Measurements from ENCODE around the gene CYP2W1. TPM values are rescaled to one million over a fixed set of nuclear protein-coding genes. Genes with fewer than 3 reads are reported as not detected.

Gene CYP2W1
- total and polyA plus RNA-seq, 10 of the 15 experiments (the other 5 are each of a cell fraction or from before 2014, with no cell fraction given), result not detected

- TF ChIP-seq WRNIP1 (IDR thresholded peaks at IDR 0.05; ENCODE audit: borderline replicate concordance, low read depth, low read length) (no peak), NBN (IDR thresholded peaks at IDR 0.05) (peak; percentile 92), ZBTB40 (IDR thresholded peaks at IDR 0.05; ENCODE audit: borderline replicate concordance) (no peak), EP300 (IDR thresholded peaks at IDR 0.05; ENCODE audit: borderline replicate concordance in 1 of 2, control insufficient read depth in 1 of 2, low read depth in 2 of 2, low read length in 2 of 2) (no peak), MYC (IDR thresholded peaks at IDR 0.05; ENCODE audit: insufficient read depth, insufficient read length, insufficient replicate concordance, low read length, severe bottlenecking) (peak; percentile 37), SIX5 (IDR thresholded peaks at IDR 0.05; ENCODE audit: low read depth, low read length, severe bottlenecking) (no peak), NFIC (IDR thresholded peaks at IDR 0.05; ENCODE audit: low read depth, low read length) (no peak), KAT2A (conservative IDR thresholded peaks at IDR 0.05; ENCODE audit: control insufficient read depth, low read depth, low read length) (no peak), IKZF2 (IDR thresholded peaks at IDR 0.05) (peak; percentile 28 to 65; a peak in 3 of 4 replicates), JUNB (IDR thresholded peaks at IDR 0.05) (no peak), DPF2 (IDR thresholded peaks at IDR 0.05) (peak; percentile 50; the same call in 1 of the 2 replicates), POLR2AphosphoS5 (IDR thresholded peaks at IDR 0.05; ENCODE audit: low read length) (no peak), NRF1 (conservative IDR thresholded peaks at IDR 0.05; ENCODE audit: low read depth, low read length) (no peak), REST (IDR thresholded peaks at IDR 0.05; ENCODE audit: low read depth, low read length) (0 out of 2 replicates have a peak, but pooled peaks have one; percentile 13), NKRF (conservative IDR thresholded peaks at IDR 0.05) (no peak)
- TF ChIP-seq, protein P1, sequence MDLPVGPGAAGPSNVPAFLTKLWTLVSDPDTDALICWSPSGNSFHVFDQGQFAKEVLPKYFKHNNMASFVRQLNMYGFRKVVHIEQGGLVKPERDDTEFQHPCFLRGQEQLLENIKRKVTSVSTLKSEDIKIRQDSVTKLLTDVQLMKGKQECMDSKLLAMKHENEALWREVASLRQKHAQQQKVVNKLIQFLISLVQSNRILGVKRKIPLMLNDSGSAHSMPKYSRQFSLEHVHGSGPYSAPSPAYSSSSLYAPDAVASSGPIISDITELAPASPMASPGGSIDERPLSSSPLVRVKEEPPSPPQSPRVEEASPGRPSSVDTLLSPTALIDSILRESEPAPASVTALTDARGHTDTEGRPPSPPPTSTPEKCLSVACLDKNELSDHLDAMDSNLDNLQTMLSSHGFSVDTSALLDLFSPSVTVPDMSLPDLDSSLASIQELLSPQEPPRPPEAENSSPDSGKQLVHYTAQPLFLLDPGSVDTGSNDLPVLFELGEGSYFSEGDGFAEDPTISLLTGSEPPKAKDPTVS (IDR thresholded peaks at IDR 0.05; ENCODE audit: low read depth, low read length), result no peak
Observed at GRCh38 chr7:992709-993607, 10.0 kb downstream of the CYP2W1 start (continued).
